ACHN (cell line): ENCODE results near the gene ZNF322.
"Not testable (repeated sequence)": the region's sequence is repeated elsewhere in the genome, so short reads cannot be mapped to it uniquely, and the experiment has no call there.

Experiments used
- DNase-seq: peaks from one replicate; pipeline ENCODE4 v3.0.0-alpha.2; 2015
- in situ Hi-C: cut with HindIII; loops from 2 replicates; pipeline ENCODE4 v1.10.0; 2017; ENCODE audit warnings: low sequenced_read_pairs, low pct_ligation_motif_present, low pct_unique_long_range_greater_than_20kb

The ZNF322 gene

GRCh38 chr6:26659042-26659999, at the start of gene ZNF322:
TSS of gene ZNF322 (minus strand) at chr6:26659746. CDS start at chr6:26638553, 21,193 bp downstream.
- in situ Hi-C loops, result no loop called here
- peak; percentile 91 for DNase-seq

- DNase-seq, in situ Hi-C loops: not testable (repeated sequence)
Measured at GRCh38 chr6:26705780-26706179, 46.2 kb upstream of the ZNF322 start.

GRCh38 chr6:26705352-26705751, 45.8 kb upstream of the ZNF322 start:
- DNase-seq, in situ Hi-C loops: not testable (repeated sequence)

GRCh38 chr6:26701023-26701747, 41.6 kb upstream of the ZNF322 start:
- in situ Hi-C loops, DNase-seq: not testable (repeated sequence)

- DNase-seq, in situ Hi-C loops: not testable (repeated sequence)
Measured at GRCh38 chr6:26697496-26697895, 38.0 kb upstream of the ZNF322 start.

- in situ Hi-C loops, DNase-seq: not testable (repeated sequence)
Measured at GRCh38 chr6:26689324-26689947, 29.9 kb upstream of the ZNF322 start.

GRCh38 chr6:26682435-26683042, 23.0 kb upstream of the ZNF322 start:
- in situ Hi-C loops, DNase-seq: not testable (repeated sequence)

- in situ Hi-C loops, DNase-seq: not testable (repeated sequence)
Measured at GRCh38 chr6:26673287-26673686, 13.7 kb upstream of the ZNF322 start.

GRCh38 chr6:26670558-26670957, 11.0 kb upstream of the ZNF322 start:
- DNase-seq, in situ Hi-C loops: not testable (repeated sequence)

GRCh38 chr6:26670003-26670402, 10.5 kb upstream of the ZNF322 start:
- in situ Hi-C loops, DNase-seq: not testable (repeated sequence)

GRCh38 chr6:26660000-26660361, 435 bp upstream of the ZNF322 start:
- peak; percentile 42 for DNase-seq
- in situ Hi-C loops, result no loop called here

GRCh38 chr6:26657256-26657655, 2.3 kb downstream of the ZNF322 start:
- in situ Hi-C loops, result no loop called here
- no peak for DNase-seq

GRCh38 chr6:26653007-26653406, 6.5 kb downstream of the ZNF322 start:
- DNase-seq, result no peak
- in situ Hi-C loops, result no loop called here

- DNase-seq, result no peak
- in situ Hi-C loops, result no loop called here
Measured at GRCh38 chr6:26651133-26651781, 8.3 kb downstream of the ZNF322 start.

GRCh38 chr6:26646074-26646473, 13.5 kb downstream of the ZNF322 start:
- in situ Hi-C loops, result no loop called here

GRCh38 chr6:26640806-26641205, 18.7 kb downstream of the ZNF322 start:
- DNase-seq, result no peak
- in situ Hi-C loops, result no loop called here

More at GRCh38 chr6:26646074-26646473, 13.5 kb downstream of the ZNF322 start:
- no peak for DNase-seq

GRCh38 chr6:26629359-26629758, 30.2 kb downstream of the ZNF322 start:
- in situ Hi-C loops, result no loop called here
- DNase-seq, result no peak

- in situ Hi-C loops, result no loop called here
- DNase-seq, result no peak
Measured at GRCh38 chr6:26627843-26628242, 31.7 kb downstream of the ZNF322 start.
